ENCODE measurements around the gene BTBD2. TPM values are rescaled to one million over a fixed set of nuclear protein-coding genes. Genes with fewer than 3 reads are reported as not detected.

BTBD2 gene
- polyA plus RNA-seq, 1 donor (not counting 4 experiments of a cell fraction or from before 2014, with no cell fraction given) = 22.3 TPM

GRCh38 chr19:2038284-2039088 lies 23.0 kb upstream of the BTBD2 start:
- TF ChIP-seq EZH2 (IDR thresholded peaks at IDR 0.05; ENCODE audit: low read length) (no peak), CTCF (optimal IDR thresholded peaks at IDR 0.05 in 1 of 3, IDR thresholded peaks at IDR 0.05 in 1 of 3, conservative IDR thresholded peaks at IDR 0.05 in 1 of 3; ENCODE audit: extremely low read depth in 1 of 3, insufficient read depth in 2 of 3, low read length in 3 of 3) (no peak)
- DNase-seq (ENCODE audit: low read depth, low spot score) (no peak), FAIRE-seq (no peak)
- no peaks in the 10 kb centered on the region for H3K9me3 ChIP-seq (ENCODE audit: control insufficient read depth, low read depth, low read length)
- H3K4me2 ChIP-seq (ENCODE audit: control insufficient read depth, extremely low read depth, insufficient read depth, low read depth, low read length) = no peak overlapping the region
- no peak overlapping the region for H3K4me3 ChIP-seq (ENCODE audit: control insufficient read depth in 2 of 3, extremely low read depth in 1 of 3, insufficient read depth in 2 of 3, low read depth in 1 of 3, low read length in 3 of 3)
- H3K79me2 ChIP-seq (ENCODE audit: control insufficient read depth, insufficient read depth, low read length) = no peaks in the 10 kb centered on the region
- peaks cover 3% of the 10 kb centered on the region for H4K20me1 ChIP-seq (ENCODE audit: control insufficient read depth, extremely low read depth, insufficient read depth, low read length)
- peaks cover 17% of the 10 kb centered on the region for H3K4me1 ChIP-seq (ENCODE audit: control insufficient read depth, extremely low read depth, insufficient read depth, low read length)
- H3K27me3 ChIP-seq (ENCODE audit: control insufficient read depth, extremely low read depth, insufficient read depth, low read length) = no peaks in the 10 kb centered on the region
- H3K9me1 ChIP-seq (ENCODE audit: control insufficient read depth, extremely low read depth, insufficient read depth, low read length) = no peaks in the 10 kb centered on the region
- dilution Hi-C loops (cut with MboI; ENCODE audit: extremely low pct_ligation_motif_present, low sequenced_read_pairs) = no loop called here
- peaks cover 27 to 29% of the 10 kb centered on the region in 2 experiments for H3K36me3 ChIP-seq (ENCODE audit: control insufficient read depth in 2 of 2, extremely low read depth in 1 of 2, insufficient read depth in 2 of 2, low read length in 2 of 2)
- H2AFZ ChIP-seq (ENCODE audit: control insufficient read depth, low read length) = no peak overlapping the region
- no peak overlapping the region for H3K27ac ChIP-seq (ENCODE audit: control insufficient read depth, insufficient read depth, low read length)
- no peak overlapping the region for H3K9ac ChIP-seq (ENCODE audit: control insufficient read depth, extremely low read depth, insufficient read depth, low read length)

- no peak for FAIRE-seq
- Histone ChIP-seq H3K27me3 (ENCODE audit: control insufficient read depth, extremely low read depth, insufficient read depth, low read length) (no peaks in the 10 kb centered on the region), H2AFZ (ENCODE audit: control insufficient read depth, low read length) (no peak overlapping the region), H3K4me3 (ENCODE audit: control insufficient read depth in 2 of 3, extremely low read depth in 1 of 3, insufficient read depth in 2 of 3, low read depth in 1 of 3, low read length in 3 of 3) (no peak overlapping the region), H3K36me3 (ENCODE audit: control insufficient read depth in 2 of 2, extremely low read depth in 1 of 2, insufficient read depth in 2 of 2, low read length in 2 of 2) (peaks cover 22 to 23% of the 10 kb centered on the region in 2 experiments), H3K9me3 (ENCODE audit: control insufficient read depth, low read depth, low read length) (no peaks in the 10 kb centered on the region), H4K20me1 (ENCODE audit: control insufficient read depth, extremely low read depth, insufficient read depth, low read length) (no peaks in the 10 kb centered on the region), H3K27ac (ENCODE audit: control insufficient read depth, insufficient read depth, low read length) (no peak overlapping the region), H3K79me2 (ENCODE audit: control insufficient read depth, insufficient read depth, low read length) (no peaks in the 10 kb centered on the region), H3K9me1 (ENCODE audit: control insufficient read depth, extremely low read depth, insufficient read depth, low read length) (no peaks in the 10 kb centered on the region), H3K4me1 (ENCODE audit: control insufficient read depth, extremely low read depth, insufficient read depth, low read length) (peaks cover 15% of the 10 kb centered on the region), H3K4me2 (ENCODE audit: control insufficient read depth, extremely low read depth, insufficient read depth, low read depth, low read length) (no peak overlapping the region), H3K9ac (ENCODE audit: control insufficient read depth, extremely low read depth, insufficient read depth, low read length) (no peak overlapping the region)
- DNase-seq (ENCODE audit: low read depth, low spot score) = no peak
- dilution Hi-C loops (cut with MboI; ENCODE audit: extremely low pct_ligation_motif_present, low sequenced_read_pairs) = no loop called here
- TF ChIP-seq CTCF (optimal IDR thresholded peaks at IDR 0.05 in 1 of 3, IDR thresholded peaks at IDR 0.05 in 1 of 3, conservative IDR thresholded peaks at IDR 0.05 in 1 of 3; ENCODE audit: extremely low read depth in 1 of 3, insufficient read depth in 2 of 3, low read length in 3 of 3) (no peak), EZH2 (IDR thresholded peaks at IDR 0.05; ENCODE audit: low read length) (no peak)
These were observed 22.2 kb upstream of the BTBD2 start for GRCh38 chr19:2037651-2038255.
